HL-60 (cell line): ENCODE results near the gene SMYD2.

ENCODE experiments used
- TF ChIP-seq, protein P1 (sequence below): IDR thresholded peaks from one replicate; pipeline ENCODE4 v1.5.1; 2011; ENCODE audit warnings: low read length, control low read depth, inconsistent platforms; ENCODE audit not compliant: insufficient read depth
- TF ChIP-seq, protein P2 (sequence below): IDR thresholded peaks from 2 replicates; pipeline ENCODE4 v1.6.1; 2012; ENCODE audit warnings: low read depth; ENCODE audit not compliant: insufficient replicate concordance

DNA sequence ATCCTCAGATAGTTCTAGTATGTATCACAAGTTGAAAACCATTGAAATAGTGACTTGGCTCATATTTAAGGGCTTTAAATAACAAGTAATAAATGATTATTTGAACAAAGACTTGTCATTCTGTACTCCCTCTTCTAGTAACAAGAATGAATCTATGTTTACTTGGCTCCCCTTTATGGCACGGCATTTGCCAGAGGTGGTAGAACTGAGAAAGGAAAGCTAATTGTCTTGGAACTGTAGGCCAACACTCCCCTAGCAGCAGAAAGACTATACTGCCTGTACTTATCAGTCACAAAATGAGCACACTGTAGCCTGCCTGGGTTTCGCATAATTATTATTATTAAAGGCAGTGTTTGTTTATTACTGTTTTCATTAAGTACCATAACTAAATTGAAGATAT lies 29.6 kb upstream of the SMYD2 start:
- TF ChIP-seq, protein P1, sequence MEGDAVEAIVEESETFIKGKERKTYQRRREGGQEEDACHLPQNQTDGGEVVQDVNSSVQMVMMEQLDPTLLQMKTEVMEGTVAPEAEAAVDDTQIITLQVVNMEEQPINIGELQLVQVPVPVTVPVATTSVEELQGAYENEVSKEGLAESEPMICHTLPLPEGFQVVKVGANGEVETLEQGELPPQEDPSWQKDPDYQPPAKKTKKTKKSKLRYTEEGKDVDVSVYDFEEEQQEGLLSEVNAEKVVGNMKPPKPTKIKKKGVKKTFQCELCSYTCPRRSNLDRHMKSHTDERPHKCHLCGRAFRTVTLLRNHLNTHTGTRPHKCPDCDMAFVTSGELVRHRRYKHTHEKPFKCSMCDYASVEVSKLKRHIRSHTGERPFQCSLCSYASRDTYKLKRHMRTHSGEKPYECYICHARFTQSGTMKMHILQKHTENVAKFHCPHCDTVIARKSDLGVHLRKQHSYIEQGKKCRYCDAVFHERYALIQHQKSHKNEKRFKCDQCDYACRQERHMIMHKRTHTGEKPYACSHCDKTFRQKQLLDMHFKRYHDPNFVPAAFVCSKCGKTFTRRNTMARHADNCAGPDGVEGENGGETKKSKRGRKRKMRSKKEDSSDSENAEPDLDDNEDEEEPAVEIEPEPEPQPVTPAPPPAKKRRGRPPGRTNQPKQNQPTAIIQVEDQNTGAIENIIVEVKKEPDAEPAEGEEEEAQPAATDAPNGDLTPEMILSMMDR, result no peak
- TF ChIP-seq, protein P2, sequence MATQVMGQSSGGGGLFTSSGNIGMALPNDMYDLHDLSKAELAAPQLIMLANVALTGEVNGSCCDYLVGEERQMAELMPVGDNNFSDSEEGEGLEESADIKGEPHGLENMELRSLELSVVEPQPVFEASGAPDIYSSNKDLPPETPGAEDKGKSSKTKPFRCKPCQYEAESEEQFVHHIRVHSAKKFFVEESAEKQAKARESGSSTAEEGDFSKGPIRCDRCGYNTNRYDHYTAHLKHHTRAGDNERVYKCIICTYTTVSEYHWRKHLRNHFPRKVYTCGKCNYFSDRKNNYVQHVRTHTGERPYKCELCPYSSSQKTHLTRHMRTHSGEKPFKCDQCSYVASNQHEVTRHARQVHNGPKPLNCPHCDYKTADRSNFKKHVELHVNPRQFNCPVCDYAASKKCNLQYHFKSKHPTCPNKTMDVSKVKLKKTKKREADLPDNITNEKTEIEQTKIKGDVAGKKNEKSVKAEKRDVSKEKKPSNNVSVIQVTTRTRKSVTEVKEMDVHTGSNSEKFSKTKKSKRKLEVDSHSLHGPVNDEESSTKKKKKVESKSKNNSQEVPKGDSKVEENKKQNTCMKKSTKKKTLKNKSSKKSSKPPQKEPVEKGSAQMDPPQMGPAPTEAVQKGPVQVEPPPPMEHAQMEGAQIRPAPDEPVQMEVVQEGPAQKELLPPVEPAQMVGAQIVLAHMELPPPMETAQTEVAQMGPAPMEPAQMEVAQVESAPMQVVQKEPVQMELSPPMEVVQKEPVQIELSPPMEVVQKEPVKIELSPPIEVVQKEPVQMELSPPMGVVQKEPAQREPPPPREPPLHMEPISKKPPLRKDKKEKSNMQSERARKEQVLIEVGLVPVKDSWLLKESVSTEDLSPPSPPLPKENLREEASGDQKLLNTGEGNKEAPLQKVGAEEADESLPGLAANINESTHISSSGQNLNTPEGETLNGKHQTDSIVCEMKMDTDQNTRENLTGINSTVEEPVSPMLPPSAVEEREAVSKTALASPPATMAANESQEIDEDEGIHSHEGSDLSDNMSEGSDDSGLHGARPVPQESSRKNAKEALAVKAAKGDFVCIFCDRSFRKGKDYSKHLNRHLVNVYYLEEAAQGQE, result no peak
